ENCODE data around the gene ZNF469. TPM values are rescaled to one million over a fixed set of nuclear protein-coding genes. Genes with fewer than 3 reads are reported as not detected.

Gene ZNF469
- polyA plus RNA-seq, 1 donor (not counting 4 experiments of a cell fraction or from before 2014, with no cell fraction given): not detected

DNA sequence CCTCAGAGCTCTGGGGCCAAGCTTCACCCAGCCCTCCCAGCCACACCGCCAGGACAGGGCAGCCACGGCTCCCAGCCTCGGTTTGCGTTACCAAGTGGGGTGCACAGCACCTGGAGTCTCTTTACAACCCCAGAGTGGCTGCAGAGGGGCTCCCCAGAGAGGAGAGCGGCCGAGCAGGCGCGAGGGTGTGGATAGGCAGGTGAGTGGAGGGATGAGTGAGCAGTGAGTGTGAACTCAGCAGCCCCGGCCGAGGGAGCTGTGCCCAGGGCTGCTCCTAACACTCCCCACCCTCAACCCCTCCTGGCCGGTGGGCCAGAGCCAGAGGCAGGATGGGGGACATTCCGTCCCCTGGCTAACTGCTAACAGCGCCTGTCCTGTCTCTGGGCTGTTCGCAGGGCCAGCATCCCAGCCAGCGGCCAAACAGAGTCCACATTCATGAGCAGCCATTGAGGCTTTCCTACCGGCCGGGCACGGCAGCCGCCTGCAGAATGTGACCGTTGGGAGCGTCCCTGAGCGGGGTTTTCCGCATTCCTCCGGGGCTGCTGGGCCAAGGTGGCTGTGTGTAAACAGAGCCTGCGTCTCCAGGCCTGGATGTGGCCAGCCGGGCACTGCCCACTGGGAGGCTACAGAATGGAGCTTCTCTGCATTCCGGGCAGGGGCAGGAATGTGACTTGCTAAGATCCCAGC, 5.3 kb downstream of the ZNF469 start:
- H3K9me1 ChIP-seq (ENCODE audit: control insufficient read depth, extremely low read depth, insufficient read depth, low read length): no peaks in the 10 kb centered on the region
- no peak for FAIRE-seq
- no peaks in the 10 kb centered on the region for H3K9me3 ChIP-seq (ENCODE audit: control insufficient read depth, low read depth, low read length)
- TF ChIP-seq, protein P1, sequence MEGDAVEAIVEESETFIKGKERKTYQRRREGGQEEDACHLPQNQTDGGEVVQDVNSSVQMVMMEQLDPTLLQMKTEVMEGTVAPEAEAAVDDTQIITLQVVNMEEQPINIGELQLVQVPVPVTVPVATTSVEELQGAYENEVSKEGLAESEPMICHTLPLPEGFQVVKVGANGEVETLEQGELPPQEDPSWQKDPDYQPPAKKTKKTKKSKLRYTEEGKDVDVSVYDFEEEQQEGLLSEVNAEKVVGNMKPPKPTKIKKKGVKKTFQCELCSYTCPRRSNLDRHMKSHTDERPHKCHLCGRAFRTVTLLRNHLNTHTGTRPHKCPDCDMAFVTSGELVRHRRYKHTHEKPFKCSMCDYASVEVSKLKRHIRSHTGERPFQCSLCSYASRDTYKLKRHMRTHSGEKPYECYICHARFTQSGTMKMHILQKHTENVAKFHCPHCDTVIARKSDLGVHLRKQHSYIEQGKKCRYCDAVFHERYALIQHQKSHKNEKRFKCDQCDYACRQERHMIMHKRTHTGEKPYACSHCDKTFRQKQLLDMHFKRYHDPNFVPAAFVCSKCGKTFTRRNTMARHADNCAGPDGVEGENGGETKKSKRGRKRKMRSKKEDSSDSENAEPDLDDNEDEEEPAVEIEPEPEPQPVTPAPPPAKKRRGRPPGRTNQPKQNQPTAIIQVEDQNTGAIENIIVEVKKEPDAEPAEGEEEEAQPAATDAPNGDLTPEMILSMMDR (optimal IDR thresholded peaks at IDR 0.05 in 1 of 3, IDR thresholded peaks at IDR 0.05 in 1 of 3, conservative IDR thresholded peaks at IDR 0.05 in 1 of 3; ENCODE audit: extremely low read depth in 1 of 3, insufficient read depth in 2 of 3, low read length in 3 of 3): no peak
- no peak for TF ChIP-seq EZH2 (IDR thresholded peaks at IDR 0.05; ENCODE audit: low read length)
- no peaks in the 10 kb centered on the region for H3K79me2 ChIP-seq (ENCODE audit: control insufficient read depth, insufficient read depth, low read length)
- peak; percentile 7 for DNase-seq (ENCODE audit: low read depth, low spot score)
- H3K27me3 ChIP-seq (ENCODE audit: control insufficient read depth, extremely low read depth, insufficient read depth, low read length): peaks cover 46% of the 10 kb centered on the region
- H3K9ac ChIP-seq (ENCODE audit: control insufficient read depth, extremely low read depth, insufficient read depth, low read length): no peak overlapping the region
- no peaks in the 10 kb centered on the region for H3K4me1 ChIP-seq (ENCODE audit: control insufficient read depth, extremely low read depth, insufficient read depth, low read length)
- H2AFZ ChIP-seq (ENCODE audit: control insufficient read depth, low read length): peak overlapping the region; percentile 13
- dilution Hi-C loops (cut with MboI; ENCODE audit: extremely low pct_ligation_motif_present, low sequenced_read_pairs): no loop called here
- H3K36me3 ChIP-seq (ENCODE audit: control insufficient read depth in 2 of 2, extremely low read depth in 1 of 2, insufficient read depth in 2 of 2, low read length in 2 of 2): no peaks in the 10 kb centered on the region
- H3K4me3 ChIP-seq (ENCODE audit: control insufficient read depth in 2 of 3, extremely low read depth in 1 of 3, insufficient read depth in 2 of 3, low read depth in 1 of 3, low read length in 3 of 3): no peak overlapping the region
- H4K20me1 ChIP-seq (ENCODE audit: control insufficient read depth, extremely low read depth, insufficient read depth, low read length): no peaks in the 10 kb centered on the region
- H3K4me2 ChIP-seq (ENCODE audit: control insufficient read depth, extremely low read depth, insufficient read depth, low read depth, low read length): no peak overlapping the region
- no peak overlapping the region for H3K27ac ChIP-seq (ENCODE audit: control insufficient read depth, insufficient read depth, low read length)

DNA sequence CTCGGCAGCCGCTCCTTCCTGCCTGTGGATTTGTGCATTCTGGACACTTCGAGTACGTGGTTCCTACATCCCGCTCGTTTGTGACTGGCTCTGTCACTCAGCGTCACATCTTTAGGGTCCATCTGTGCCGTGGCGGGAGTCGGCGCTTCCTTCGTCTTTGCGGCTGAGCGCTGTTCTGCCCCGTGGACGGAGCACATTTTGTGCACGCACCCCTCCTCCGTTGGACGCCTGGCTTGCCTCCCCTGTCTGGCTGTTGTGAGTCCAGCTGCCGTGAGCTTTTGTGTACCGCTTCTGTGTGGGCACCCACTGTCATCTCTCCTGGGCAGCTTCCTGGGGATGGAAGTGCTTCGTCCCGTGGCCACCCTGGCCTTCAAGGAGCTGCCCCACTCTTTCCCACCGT, 6.4 kb downstream of the ZNF469 start:
- Histone ChIP-seq H3K9ac (ENCODE audit: control insufficient read depth, extremely low read depth, insufficient read depth, low read length) (no peak overlapping the region), H3K4me3 (ENCODE audit: control insufficient read depth in 2 of 3, extremely low read depth in 1 of 3, insufficient read depth in 2 of 3, low read depth in 1 of 3, low read length in 3 of 3) (no peak overlapping the region), H3K9me1 (ENCODE audit: control insufficient read depth, extremely low read depth, insufficient read depth, low read length) (no peaks in the 10 kb centered on the region), H2AFZ (ENCODE audit: control insufficient read depth, low read length) (no peak overlapping the region), H3K4me2 (ENCODE audit: control insufficient read depth, extremely low read depth, insufficient read depth, low read depth, low read length) (no peak overlapping the region), H3K4me1 (ENCODE audit: control insufficient read depth, extremely low read depth, insufficient read depth, low read length) (no peaks in the 10 kb centered on the region), H3K27ac (ENCODE audit: control insufficient read depth, insufficient read depth, low read length) (no peak overlapping the region), H3K36me3 (ENCODE audit: control insufficient read depth in 2 of 2, extremely low read depth in 1 of 2, insufficient read depth in 2 of 2, low read length in 2 of 2) (no peaks in the 10 kb centered on the region), H4K20me1 (ENCODE audit: control insufficient read depth, extremely low read depth, insufficient read depth, low read length) (no peaks in the 10 kb centered on the region), H3K79me2 (ENCODE audit: control insufficient read depth, insufficient read depth, low read length) (no peaks in the 10 kb centered on the region), H3K27me3 (ENCODE audit: control insufficient read depth, extremely low read depth, insufficient read depth, low read length) (peaks cover 38% of the 10 kb centered on the region), H3K9me3 (ENCODE audit: control insufficient read depth, low read depth, low read length) (no peaks in the 10 kb centered on the region)
- FAIRE-seq (no peak), DNase-seq (ENCODE audit: low read depth, low spot score) (no peak)
- dilution Hi-C loops (cut with MboI; ENCODE audit: extremely low pct_ligation_motif_present, low sequenced_read_pairs): no loop called here
- TF ChIP-seq, protein P1 (optimal IDR thresholded peaks at IDR 0.05 in 1 of 3, IDR thresholded peaks at IDR 0.05 in 1 of 3, conservative IDR thresholded peaks at IDR 0.05 in 1 of 3; ENCODE audit: extremely low read depth in 1 of 3, insufficient read depth in 2 of 3, low read length in 3 of 3): no peak
- no peak for TF ChIP-seq EZH2 (IDR thresholded peaks at IDR 0.05; ENCODE audit: low read length)
